SK-N-SH treated with all-trans-retinoic acid at 6 μM for 48 hours (cell line): ENCODE data around the gene QSOX1.

Experiments
- ATAC-seq: fragments of 200-7000 bp; cut with Tn5 transposase; 3 replicates; pipeline ENCODE4 v1.9.1; 2020; ENCODE audit warnings: mild to moderate bottlenecking, moderate library complexity
- BACH2 ChIP-seq: fragments of 250-450 bp; sonication (Bioruptor Pico); IDR thresholded peaks from 2 replicates; pipeline ENCODE4 v1.9.0; 2021; ENCODE audit warnings: mild to moderate bottlenecking, borderline replicate concordance
- CSDC2 ChIP-seq: fragments of 250-450 bp; sonication (Bioruptor Pico); IDR thresholded peaks from 2 replicates; pipeline ENCODE4 v1.5.0; 2020; ENCODE audit warnings: mild to moderate bottlenecking, moderate library complexity
- ESRRG ChIP-seq: fragments of 250-450 bp; sonication (Bioruptor Pico); IDR thresholded peaks from 2 replicates; pipeline ENCODE4 v1.6.1; 2021; ENCODE audit warnings: mild to moderate bottlenecking
- GLIS3 ChIP-seq: fragments of 250-450 bp; sonication (Bioruptor Pico); IDR thresholded peaks from 2 replicates; pipeline ENCODE4 v1.5.0; 2020; ENCODE audit warnings: mild to moderate bottlenecking, moderate library complexity
- OSR1 ChIP-seq: fragments of 250-450 bp; sonication (Bioruptor Pico); IDR thresholded peaks from 2 replicates; pipeline ENCODE4 v1.8.0; 2022; ENCODE audit warnings: moderate library complexity, mild to moderate bottlenecking, inconsistent platforms
- PPARA ChIP-seq: fragments of 250-450 bp; sonication (Bioruptor Pico); IDR thresholded peaks from 2 replicates; pipeline ENCODE4 v1.5.0; 2020; ENCODE audit warnings: mild to moderate bottlenecking, borderline replicate concordance
- RARB ChIP-seq: fragments of 250-450 bp; sonication (Bioruptor Pico); IDR thresholded peaks from 2 replicates; pipeline ENCODE4 v1.8.0; 2021; ENCODE audit warnings: mild to moderate bottlenecking, moderate library complexity
- TOX ChIP-seq: fragments of 250-450 bp; sonication (Bioruptor Pico); IDR thresholded peaks from 2 replicates; pipeline ENCODE4 v1.8.0; 2021; ENCODE audit warnings: mild to moderate bottlenecking, moderate library complexity, borderline replicate concordance
- ZC3H10 ChIP-seq: fragments of 250-450 bp; sonication (Bioruptor Pico); IDR thresholded peaks from 2 replicates; pipeline ENCODE4 v1.5.1; 2021; ENCODE audit warnings: mild to moderate bottlenecking, moderate library complexity
- ZFP3 ChIP-seq: fragments of 250-450 bp; sonication (Bioruptor Pico); IDR thresholded peaks from 2 replicates; pipeline ENCODE4 v1.5.0; 2020; ENCODE audit warnings: mild to moderate bottlenecking, moderate library complexity
- ZFP30 ChIP-seq: fragments of 450-650 bp; formaldehyde crosslinking; IDR thresholded peaks from 2 replicates; pipeline ENCODE4 v1.5.0; 2022; ENCODE audit warnings: mild to moderate bottlenecking, moderate library complexity
- ZNF565 ChIP-seq: fragments of 450-650 bp; formaldehyde crosslinking; conservative IDR thresholded peaks from 2 replicates; pipeline ENCODE4 v1.5.0; 2020; ENCODE audit warnings: low read depth, mild to moderate bottlenecking, moderate library complexity
- ZNF70 ChIP-seq: fragments of 450-650 bp; formaldehyde crosslinking; IDR thresholded peaks from 2 replicates; pipeline ENCODE4 v1.5.0; 2020; ENCODE audit warnings: mild to moderate bottlenecking, moderate library complexity
- TF ChIP-seq, protein P1 (sequence below): fragments of 250-450 bp; sonication (Bioruptor Pico); IDR thresholded peaks from 2 replicates; pipeline ENCODE4 v1.8.0; 2020; ENCODE audit warnings: mild to moderate bottlenecking, moderate library complexity, borderline replicate concordance
- TF ChIP-seq, protein P2 (sequence below): fragments of 250-450 bp; sonication (Bioruptor Pico); IDR thresholded peaks from 2 replicates; pipeline ENCODE4 v1.5.1; 2021; ENCODE audit warnings: mild to moderate bottlenecking, moderate library complexity
- TF ChIP-seq, protein P3 (sequence below): fragments of 250-450 bp; sonication (Bioruptor Pico); IDR thresholded peaks from 2 replicates; pipeline ENCODE4 v1.5.0; 2020; ENCODE audit warnings: mild to moderate bottlenecking, moderate library complexity
- TF ChIP-seq, protein P4 (sequence below): fragments of 250-450 bp; sonication (Bioruptor Pico); IDR thresholded peaks from 2 replicates; pipeline ENCODE4 v1.8.0; 2021; ENCODE audit warnings: low read depth, mild to moderate bottlenecking, moderate library complexity, borderline replicate concordance

Gene QSOX1

DNA sequence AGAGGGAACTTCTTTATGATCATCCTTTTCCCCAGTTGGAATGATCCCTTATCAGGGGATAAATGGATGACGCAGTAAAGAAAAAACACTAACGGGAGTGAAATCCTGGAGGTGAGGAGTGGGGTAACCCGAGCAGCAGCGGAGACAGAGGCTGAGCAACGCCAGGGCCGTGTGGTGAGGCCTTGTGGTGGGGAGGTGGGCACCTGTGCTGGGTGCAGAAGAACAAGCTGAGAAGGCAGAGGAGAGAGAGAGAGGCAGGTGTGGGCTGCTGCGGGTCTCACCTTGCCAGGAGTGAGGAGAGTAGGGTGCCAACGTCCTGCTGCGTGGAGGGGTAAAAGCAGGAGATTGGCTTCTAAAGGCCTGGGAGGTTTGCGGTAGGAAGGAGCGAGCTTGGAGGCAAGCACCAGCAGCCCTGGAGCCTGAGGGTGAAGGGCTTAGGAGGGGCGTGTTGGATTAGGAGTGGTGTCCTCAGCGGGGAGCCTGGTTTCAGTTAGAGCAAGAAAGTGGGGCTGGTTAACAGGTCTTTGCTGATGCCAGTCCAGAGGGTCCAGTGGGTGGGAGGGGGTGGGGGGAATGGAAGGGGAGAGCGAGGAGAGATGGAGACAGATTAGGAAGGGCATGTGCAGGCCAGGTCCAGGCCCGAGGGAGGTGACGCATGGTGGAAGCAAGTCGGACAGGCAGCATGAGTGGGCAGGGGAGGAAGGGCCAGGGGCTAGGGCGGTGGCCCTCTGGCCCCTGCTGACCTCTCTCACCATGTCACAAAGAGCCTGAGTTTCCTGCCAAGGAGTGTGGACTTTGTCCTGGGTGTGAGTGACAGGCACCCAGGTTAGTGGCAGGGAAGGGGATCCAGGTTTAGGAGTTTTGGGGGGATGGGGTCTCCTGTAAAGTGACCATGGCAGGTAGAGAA is 38.7 kb downstream of the QSOX1 start:
- TF ChIP-seq, protein P1, sequence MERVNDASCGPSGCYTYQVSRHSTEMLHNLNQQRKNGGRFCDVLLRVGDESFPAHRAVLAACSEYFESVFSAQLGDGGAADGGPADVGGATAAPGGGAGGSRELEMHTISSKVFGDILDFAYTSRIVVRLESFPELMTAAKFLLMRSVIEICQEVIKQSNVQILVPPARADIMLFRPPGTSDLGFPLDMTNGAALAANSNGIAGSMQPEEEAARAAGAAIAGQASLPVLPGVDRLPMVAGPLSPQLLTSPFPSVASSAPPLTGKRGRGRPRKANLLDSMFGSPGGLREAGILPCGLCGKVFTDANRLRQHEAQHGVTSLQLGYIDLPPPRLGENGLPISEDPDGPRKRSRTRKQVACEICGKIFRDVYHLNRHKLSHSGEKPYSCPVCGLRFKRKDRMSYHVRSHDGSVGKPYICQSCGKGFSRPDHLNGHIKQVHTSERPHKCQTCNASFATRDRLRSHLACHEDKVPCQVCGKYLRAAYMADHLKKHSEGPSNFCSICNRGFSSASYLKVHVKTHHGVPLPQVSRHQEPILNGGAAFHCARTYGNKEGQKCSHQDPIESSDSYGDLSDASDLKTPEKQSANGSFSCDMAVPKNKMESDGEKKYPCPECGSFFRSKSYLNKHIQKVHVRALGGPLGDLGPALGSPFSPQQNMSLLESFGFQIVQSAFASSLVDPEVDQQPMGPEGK (CRISPR knock-in tag): no peak
- TF ChIP-seq TOX (CRISPR knock-in tag) (no peak), ZFP30 (no peak), ESRRG (CRISPR knock-in tag) (no peak), ZC3H10 (no peak), ZNF70 (CRISPR knock-in tag) (no peak), CSDC2 (CRISPR knock-in tag) (no peak), RARB (CRISPR knock-in tag) (no peak), OSR1 (no peak)
- TF ChIP-seq, protein P2, sequence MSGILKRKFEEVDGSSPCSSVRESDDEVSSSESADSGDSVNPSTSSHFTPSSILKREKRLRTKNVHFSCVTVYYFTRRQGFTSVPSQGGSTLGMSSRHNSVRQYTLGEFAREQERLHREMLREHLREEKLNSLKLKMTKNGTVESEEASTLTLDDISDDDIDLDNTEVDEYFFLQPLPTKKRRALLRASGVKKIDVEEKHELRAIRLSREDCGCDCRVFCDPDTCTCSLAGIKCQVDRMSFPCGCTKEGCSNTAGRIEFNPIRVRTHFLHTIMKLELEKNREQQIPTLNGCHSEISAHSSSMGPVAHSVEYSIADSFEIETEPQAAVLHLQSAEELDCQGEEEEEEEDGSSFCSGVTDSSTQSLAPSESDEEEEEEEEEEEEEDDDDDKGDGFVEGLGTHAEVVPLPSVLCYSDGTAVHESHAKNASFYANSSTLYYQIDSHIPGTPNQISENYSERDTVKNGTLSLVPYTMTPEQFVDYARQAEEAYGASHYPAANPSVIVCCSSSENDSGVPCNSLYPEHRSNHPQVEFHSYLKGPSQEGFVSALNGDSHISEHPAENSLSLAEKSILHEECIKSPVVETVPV: no peak
- TF ChIP-seq, protein P3, sequence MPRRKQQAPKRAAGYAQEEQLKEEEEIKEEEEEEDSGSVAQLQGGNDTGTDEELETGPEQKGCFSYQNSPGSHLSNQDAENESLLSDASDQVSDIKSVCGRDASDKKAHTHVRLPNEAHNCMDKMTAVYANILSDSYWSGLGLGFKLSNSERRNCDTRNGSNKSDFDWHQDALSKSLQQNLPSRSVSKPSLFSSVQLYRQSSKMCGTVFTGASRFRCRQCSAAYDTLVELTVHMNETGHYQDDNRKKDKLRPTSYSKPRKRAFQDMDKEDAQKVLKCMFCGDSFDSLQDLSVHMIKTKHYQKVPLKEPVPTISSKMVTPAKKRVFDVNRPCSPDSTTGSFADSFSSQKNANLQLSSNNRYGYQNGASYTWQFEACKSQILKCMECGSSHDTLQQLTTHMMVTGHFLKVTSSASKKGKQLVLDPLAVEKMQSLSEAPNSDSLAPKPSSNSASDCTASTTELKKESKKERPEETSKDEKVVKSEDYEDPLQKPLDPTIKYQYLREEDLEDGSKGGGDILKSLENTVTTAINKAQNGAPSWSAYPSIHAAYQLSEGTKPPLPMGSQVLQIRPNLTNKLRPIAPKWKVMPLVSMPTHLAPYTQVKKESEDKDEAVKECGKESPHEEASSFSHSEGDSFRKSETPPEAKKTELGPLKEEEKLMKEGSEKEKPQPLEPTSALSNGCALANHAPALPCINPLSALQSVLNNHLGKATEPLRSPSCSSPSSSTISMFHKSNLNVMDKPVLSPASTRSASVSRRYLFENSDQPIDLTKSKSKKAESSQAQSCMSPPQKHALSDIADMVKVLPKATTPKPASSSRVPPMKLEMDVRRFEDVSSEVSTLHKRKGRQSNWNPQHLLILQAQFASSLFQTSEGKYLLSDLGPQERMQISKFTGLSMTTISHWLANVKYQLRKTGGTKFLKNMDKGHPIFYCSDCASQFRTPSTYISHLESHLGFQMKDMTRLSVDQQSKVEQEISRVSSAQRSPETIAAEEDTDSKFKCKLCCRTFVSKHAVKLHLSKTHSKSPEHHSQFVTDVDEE (CRISPR knock-in tag): no peak
- TF ChIP-seq, all 23 proteins: peak for 0
- no peak for ATAC-seq

DNA sequence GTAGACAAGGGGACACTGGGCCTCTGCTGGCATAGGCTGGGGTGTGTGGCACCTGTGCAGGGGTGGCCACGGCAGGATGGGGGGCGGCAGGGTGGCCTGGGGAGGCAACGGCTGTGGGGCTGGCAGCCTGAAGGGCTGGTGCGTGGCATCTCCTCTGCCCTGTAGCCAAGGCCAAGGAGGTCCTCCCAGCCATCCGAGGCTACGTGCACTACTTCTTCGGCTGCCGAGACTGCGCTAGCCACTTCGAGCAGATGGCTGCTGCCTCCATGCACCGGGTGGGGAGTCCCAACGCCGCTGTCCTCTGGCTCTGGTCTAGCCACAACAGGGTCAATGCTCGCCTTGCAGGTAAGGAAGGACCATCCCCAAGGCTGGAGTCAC is 39.4 kb downstream of the QSOX1 start:
- no peak for ATAC-seq
- TF ChIP-seq ZFP30: no peak
- TF ChIP-seq ZNF70 (CRISPR knock-in tag): no peak
- TF ChIP-seq, protein P3 (CRISPR knock-in tag): no peak
- TF ChIP-seq ZNF565 (CRISPR knock-in tag): no peak

DNA sequence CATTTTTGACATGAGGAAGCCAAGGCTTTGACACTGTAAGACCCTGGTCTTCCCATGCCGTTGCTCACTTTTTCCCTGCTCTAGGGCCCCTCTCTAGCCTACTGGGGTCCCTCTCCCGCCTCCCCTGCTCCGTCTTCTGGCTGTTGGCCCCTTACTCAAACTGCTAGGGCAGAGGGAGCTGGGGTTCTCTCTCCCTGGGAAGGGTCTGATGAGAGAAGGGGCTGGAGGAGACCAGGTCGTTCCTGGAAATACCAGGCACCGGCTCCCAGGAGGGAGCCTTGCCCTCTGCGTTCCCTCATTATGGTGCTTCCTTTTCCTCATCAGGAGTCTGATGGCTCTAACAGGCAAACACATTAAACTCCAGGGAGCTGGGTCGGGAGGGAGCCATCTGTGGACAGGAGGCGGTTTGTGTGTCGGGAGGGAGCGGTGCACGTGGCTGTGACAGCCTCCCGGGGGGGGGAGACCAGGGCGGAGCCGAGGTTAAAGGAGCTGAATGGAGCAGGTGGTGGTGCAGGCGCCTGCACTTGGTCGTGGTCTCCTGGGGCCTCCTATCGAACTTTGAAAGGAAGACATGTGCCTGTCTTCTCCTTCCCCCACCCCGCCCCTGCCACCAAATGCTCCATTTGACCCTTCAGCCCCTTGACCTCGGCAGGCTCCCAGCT is 40.0 kb downstream of the QSOX1 start:
- no peak for TF ChIP-seq TOX (CRISPR knock-in tag)
- TF ChIP-seq, protein P4, sequence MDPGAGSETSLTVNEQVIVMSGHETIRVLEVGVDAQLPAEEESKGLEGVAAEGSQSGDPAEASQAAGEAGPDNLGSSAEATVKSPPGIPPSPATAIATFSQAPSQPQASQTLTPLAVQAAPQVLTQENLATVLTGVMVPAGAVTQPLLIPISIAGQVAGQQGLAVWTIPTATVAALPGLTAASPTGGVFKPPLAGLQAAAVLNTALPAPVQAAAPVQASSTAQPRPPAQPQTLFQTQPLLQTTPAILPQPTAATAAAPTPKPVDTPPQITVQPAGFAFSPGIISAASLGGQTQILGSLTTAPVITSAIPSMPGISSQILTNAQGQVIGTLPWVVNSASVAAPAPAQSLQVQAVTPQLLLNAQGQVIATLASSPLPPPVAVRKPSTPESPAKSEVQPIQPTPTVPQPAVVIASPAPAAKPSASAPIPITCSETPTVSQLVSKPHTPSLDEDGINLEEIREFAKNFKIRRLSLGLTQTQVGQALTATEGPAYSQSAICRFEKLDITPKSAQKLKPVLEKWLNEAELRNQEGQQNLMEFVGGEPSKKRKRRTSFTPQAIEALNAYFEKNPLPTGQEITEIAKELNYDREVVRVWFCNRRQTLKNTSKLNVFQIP: no peak
- TF ChIP-seq BACH2: no peak
- TF ChIP-seq, protein P2: no peak
- TF ChIP-seq ZFP3 (CRISPR knock-in tag): no peak
- TF ChIP-seq PPARA (CRISPR knock-in tag): no peak
- TF ChIP-seq ESRRG (CRISPR knock-in tag): no peak
- no peak for TF ChIP-seq CSDC2 (CRISPR knock-in tag)
- TF ChIP-seq GLIS3 (CRISPR knock-in tag): no peak
- ATAC-seq: no peak
